NCI-H526 treated with DMSO at 0.1 percent for 48 hours (cell line): ENCODE results near the gene NCAPG2.

ENCODE experiments used
- DNase-seq: peaks from one replicate; lab custom pipeline; 2025; lab: John Stamatoyannopoulos, UW

NCAPG2 gene

DNA sequence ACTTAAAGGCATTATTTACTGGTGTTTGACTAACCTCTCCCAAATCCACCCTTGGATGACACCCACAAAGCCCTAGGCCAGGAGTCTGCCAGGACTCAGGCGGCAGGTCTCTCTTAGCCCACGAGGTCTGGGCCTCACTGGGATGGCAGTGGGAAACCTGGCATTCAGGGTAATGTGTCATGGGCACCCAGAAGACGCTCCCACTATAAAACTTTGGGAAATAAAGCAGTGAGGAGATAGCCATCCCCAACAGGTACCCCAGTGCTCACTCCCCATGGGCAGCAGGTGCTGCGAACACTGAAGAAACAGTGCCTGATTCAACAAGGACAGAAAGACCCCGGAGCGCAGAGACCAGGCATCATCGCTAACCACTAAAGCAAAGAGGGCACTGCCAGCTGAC lies 102.6 kb downstream of the NCAPG2 start:
- DNase-seq: no peak

DNA sequence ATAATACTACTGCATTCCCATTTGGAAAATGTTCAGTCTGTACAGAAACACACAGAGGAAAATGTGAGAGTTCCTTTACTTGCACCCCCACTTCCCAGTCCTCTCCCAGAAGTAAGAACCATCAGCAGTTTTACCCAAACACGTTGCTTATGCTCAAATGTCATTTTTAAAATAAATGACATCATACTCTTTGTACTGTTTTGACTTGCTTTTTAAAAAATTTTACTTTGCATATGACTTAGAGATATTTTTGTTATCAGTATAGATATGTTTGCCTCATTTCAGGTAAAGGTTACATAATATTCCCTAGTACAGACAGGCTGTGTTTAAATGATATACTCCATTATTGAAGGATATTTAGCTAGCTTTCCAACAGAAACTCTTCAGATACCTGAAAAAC lies 103.5 kb downstream of the NCAPG2 start:
- no peak for DNase-seq

DNA sequence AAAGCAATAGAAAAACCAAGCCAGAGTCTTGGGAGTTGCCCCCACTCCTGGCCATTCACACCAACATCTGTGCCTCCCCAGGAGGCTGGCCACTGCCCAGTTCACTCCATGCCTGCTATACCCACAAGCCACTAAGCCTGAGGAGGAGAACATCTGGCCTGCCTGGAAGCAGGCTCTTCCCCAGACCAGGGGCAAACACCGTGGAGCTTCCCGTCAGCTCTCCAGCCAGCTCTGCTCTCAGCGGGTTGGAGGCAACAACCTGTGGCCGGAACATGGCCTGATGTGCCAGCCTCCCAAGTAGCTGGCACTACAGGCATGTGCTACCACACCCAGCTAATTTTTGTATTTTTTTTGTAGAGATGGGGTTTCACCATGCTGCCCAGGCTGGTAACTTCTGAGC lies 107.9 kb downstream of the NCAPG2 start:
- no peak for DNase-seq

DNA sequence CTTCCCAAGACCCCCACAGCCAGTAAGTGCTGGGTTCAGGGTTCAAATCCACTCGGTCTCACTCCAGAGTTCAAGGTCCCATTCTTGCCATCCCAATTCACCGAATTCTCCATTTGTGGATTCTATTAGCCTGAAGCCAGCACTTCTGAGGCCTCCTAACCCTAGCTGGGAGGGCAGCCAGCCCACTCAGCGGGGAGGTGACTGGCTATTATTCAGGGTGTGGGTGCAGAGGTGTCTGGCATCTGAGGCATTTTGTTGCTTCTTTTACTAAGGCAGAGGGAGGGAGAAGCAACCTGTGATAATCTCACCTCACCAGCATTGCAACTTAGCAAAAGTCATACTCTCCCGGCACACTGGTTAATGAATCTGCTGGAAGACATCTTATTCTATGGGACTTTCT lies 108.3 kb downstream of the NCAPG2 start:
- DNase-seq: no peak

DNA sequence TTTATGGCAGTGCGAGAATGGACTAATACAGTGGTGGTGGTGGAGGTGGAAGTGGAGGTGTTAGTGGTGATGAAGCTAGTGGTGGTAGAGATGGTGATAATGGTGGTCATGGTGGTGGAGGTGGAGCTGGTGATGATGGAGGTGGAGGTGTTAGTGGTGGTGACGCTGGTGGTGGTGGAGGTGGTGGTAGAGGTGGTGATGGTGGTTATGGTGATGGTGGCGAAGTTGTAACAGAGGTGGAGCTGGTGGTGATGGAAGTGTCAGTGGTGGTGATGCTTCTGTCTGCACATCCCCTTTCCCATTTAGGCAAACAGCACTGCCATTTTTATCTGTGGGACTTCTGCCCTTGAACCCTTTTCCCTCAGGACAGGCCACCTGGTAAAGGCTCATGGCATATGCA lies 109.5 kb downstream of the NCAPG2 start:
- no peak for DNase-seq

DNA sequence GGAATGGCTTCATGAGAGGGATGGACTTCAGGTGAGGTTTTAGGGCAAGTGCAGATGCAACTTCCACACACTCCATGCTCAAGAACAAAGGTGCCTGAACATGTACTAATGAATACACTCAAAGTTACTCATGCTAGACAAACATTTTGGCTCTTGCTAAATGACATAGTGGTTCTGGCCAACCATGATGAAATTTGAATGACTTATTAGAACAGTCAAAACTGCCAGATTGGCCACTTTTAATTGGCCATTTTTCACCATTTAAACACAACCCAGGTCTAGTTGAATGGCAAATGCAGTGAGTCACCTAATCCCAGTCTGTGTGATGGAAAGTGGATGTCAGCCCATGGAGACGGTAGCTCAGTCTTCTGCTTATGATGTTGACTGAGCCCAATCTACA lies 112.1 kb downstream of the NCAPG2 start:
- DNase-seq: no peak

DNA sequence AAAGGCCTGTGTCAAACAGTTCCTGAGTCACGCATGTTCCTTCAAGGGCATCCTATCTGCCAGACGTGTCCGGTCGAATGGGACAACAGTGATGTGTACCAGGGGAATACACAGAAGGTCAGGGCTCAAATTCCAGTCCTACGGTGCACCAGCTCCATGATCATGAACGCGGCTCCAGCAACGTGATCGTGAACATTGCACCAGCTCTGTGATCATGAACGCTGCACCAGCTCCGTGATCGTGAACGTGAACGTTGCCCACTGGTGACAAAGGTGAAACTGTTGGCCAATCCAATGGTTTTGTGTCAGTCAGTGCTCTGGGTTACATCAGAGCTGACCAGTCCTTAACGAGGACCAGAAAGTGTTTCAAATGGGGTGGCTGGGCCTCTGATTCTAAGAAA lies 112.7 kb downstream of the NCAPG2 start:
- DNase-seq: no peak

DNA sequence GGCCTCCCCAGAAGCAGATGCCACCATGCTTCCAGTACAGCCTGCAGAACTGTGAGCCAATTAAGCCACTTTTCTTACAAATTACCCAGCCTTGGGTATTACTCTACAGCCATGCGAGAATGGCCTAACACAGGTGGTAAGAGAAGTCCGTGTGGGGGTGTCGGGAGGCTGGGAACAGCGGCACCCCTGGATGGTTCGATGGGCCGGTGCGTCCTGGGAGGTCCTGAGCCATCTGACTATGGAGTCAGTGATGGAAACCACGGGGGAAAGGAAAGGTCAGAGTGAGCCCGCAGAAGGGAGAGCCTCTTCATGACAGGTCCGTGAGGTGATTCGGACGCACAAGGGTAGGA lies 114.4 kb downstream of the NCAPG2 start:
- no peak for DNase-seq

DNA sequence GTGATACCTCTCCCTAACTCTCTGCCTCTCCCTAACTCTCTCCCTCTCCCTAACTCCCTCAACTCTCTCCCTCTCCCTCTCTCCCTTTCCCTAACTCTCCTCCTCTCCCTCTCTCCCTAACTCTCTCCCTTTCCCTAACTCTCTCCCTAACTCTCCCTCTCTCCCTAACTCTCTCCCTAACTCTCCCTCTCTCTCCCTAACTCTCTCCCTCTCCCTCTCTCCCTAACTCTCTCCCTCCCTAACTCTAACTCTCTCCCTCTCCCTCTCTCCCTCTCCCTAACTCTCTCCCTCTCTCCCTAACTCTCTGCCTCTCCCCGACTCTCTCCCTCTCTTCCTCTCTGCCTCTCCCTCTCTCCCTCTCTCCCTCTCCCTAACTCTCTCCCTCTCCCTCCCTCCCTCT lies 115.0 kb downstream of the NCAPG2 start:
- no peak for DNase-seq

DNA sequence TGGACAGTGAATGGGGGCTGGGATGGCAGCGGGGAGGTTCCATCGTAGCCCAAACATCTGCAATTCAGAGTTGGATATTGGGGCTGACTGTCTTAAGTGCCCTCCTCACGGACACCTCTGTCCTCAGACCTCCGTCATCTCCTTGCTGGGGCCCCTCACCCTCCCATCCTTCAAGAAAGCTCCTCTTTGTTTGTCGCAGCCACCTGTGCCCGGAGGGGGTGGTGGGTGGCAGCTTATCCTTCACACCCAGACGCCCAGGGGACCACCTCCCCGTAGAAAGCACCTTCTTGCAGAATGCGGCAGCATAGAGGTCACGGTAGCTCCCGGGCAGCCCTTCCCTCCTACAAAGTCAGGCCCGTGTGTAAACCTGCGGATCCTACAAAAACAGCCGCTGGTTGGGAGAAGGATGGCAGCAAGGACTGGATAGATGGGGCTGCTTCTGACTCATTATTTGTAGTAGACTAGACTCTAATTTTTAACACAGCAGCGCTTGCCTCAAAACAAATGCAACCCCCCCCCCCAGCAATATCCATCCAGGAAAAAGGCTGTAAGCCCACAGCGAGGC lies 115.6 kb downstream of the NCAPG2 start:
- no peak for DNase-seq

DNA sequence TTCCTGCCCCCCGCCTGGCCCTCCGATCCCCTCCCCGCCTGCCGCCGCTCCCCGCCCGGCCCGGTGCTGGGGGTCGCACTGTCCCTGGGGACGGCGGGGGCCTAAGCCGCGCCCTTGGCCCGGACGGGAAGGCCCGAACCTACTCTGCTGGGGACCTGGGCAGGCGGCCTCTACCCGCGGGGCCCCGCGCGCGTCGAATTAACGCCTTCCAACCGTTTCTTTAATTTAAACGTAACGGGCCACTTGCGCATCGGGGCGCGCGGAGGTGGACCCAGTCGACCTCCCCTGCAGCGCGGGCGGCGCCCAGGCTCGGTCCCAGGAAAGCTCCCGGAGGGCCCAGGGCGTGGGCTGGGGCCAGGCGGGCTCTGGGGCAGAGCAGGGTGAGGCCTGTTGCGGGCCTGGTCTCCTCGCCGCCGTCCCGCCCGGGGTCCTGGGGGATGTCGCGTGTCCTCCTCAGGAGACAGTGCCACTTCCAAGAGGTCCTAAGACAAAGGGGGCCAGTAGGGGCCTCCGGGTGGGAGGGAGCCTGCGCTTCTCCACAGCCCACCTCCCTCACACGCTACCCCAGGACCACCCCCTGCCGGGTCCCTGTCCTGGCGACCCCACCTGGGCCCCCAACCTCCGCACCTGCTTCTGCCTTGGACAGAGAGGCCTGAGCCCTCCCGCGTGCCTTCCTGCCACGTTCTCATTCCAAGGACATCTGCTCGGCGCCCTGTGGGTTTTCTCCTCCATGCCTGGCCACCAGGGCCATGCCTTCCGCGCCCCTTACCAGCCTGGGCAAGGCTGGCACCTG lies 116.3 kb downstream of the NCAPG2 start:
- no peak for DNase-seq

DNA sequence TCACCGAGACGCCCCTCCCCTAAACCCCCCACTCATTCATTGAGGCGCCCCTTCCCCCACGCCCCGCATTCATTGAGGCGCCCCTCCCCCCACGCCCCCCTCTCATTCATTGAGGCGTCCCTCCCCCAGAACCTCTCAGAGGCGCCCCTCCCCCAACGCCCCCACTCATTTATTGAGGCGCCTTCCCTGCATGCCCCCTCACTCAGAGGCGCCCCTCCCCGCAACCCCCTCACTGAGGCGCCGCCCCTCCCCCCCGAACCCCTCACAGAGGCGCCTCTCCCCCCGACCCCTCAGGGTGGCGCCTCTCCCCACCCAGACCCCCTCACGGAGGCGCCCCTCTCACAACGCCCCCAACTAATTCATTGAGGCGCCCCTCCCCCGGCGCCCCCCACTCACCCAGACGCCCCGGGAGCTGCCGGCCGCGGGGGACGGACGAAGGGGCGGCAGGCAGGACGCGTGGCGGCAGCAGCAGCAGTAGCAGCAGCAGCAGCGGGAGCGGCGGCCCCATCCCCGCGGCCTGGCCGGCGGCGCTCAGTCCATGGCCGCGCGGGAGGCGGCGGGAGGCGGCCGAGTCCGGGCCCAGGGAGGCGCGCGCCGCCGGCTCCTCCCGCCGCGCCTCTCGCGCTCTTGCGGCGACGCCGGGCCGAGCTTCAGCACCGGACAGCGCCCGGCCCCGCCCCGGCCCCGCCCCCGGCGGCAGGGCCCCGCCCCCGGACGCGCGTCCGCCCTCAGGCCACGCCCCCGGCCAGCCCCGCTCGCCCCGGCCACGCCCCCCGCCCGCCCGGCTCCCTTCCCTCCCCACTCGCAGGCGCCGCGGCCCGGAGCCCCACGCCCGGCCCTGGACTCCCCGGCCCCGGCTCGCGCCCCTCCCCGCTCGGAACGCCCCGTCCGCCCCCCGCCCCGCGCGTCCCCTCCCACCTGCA lies 117.2 kb downstream of the NCAPG2 start, which contains the start of gene PTPRN2:
TSS of gene PTPRN2 (minus strand) at position 662 of the 923 bp plus-strand sequence.
- DNase-seq: peak; percentile 43

DNA sequence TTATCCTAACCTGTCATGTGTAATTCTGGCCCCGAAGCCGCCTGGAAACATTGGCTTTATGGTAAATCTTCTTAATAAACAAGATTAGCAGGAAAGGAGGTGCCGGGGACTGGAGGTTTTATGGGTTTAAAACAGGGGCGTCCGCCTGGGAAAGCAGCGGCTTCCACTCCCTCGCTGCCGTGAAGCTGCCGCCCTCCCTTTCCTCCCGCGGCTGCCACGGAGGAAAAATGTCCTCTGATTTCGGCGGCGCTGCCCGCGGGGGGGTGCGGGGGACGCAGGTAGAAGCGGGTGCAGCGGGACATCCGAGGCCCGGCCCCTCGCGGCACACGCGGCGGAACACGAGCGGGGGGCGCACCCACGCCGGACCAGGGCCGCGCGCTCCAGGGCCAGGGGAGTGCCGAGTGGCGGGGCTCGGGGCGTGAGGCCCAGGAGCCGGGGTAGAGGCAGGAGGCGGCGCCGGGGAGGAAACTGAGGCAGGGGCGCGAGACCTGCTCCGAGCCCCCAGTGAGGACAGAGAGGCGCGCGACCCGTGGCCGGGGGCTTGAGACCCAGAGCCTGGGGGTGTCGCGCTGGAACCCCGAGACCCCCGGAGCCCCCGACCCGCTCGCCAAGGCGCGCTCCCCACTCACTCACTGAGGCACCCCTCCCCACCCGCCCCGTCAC lies 118.0 kb downstream of the NCAPG2 start:
- DNase-seq: no peak

DNA sequence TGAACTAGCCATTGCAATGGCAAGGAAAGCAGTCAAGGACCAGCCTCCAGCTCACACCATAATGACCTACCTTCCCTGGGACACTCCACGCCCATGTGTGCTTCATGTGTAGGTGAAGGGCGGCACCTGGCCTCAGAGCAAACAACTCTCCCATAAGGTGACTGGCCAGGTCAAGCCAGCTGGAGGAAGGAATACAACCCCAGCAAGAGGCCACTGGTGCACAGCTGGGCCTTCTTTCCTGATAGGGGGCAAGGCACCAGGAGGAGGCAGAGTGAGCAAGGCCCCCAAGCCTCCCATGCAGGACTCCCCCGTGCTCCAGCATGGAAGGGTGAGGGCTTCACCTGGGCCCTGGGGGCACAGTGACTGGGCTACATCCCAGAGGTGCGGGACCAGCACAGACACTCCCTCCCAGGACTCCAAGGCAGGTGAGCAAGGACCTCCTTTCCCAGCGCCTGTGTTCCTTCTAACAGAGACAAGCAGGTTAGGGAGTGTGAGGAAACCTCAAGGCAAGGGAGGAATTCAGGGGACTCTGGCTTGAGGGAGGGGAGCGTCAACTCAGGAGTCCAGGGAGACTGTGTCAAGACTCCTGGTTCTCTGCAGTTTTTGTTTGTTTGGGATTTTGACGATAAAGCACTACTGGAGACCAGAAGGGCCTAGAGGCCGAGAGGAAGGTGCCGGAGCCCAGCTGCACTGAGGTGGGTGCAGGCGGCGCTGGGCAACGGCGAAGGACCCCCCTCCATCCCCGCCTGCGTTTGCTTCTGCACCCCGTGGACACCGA lies 118.7 kb downstream of the NCAPG2 start:
- no peak for DNase-seq

DNA sequence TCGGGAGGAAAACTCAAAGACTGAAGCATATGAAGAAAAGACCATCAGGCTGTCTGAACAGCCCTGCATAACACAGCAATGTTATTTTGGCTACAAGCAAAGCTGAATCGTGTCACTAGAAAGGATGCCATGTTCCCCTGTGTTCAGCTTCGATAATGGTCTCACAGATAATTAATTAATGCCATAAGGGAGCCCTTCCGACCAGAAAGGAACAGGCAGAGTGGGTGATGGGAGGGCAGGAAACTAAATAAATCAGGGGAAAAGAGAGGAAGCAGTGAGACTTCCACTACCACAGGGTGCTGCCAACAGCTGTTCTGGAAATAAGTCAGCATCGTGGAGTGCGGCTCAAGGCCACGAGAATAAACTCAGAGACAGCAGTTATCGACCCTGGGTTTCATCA lies 120.2 kb downstream of the NCAPG2 start:
- DNase-seq: no peak

DNA sequence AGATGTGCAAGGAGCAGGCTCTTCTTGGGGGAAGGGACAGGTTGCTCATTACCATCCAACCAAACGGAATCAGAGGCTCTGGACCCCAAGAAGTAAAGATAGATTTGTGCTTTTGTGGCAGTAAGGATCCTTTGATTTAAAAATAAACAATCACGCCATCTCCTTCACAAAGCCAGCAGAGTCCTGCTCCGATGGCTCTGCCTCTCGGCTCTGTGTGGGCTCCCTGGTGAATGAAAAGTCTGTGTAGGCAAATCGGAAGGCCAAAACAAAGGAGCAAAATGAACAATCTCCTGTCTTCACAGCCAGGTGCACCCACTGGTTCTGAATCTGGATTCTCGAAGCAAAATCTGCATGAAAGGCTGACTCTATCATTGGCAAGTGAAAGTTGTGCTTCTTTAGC lies 120.8 kb downstream of the NCAPG2 start:
- no peak for DNase-seq

DNA sequence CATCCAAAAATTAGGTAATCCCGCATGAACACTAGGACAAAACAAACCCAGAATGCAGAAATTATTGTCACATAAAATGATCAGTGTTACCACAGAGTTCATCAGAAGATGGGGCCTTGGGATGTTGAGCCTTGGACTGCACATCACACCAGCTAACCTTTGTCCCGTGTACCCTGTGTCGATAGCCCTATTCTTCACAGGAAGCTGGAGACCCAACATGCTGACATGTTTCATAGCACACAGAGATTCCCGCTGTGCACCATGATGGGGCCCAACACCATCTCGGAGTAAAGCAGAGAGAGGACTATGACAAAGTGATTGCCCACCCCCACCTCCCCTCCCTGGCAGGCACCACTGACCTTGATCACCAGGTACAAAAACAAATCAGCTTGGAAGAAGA lies 121.5 kb downstream of the NCAPG2 start:
- no peak for DNase-seq

DNA sequence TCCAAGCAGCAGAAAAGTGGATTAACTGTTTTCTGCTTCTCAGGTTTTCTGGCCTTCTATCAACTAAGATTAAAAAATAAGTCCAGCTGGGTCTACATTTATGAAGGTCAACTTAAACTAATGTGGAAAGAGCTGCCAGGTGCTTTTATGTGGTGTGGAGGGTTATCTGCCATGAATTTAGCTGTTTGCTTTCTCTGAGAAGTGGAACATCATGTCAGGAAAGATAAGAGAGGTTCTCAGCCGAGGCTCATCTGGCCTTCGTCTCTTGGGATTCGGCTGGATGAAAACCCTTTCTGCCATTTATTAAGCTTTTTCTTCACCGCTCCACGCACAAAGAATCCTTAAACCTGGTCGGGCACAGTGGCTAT lies 122.5 kb downstream of the NCAPG2 start:
- no peak for DNase-seq

DNA sequence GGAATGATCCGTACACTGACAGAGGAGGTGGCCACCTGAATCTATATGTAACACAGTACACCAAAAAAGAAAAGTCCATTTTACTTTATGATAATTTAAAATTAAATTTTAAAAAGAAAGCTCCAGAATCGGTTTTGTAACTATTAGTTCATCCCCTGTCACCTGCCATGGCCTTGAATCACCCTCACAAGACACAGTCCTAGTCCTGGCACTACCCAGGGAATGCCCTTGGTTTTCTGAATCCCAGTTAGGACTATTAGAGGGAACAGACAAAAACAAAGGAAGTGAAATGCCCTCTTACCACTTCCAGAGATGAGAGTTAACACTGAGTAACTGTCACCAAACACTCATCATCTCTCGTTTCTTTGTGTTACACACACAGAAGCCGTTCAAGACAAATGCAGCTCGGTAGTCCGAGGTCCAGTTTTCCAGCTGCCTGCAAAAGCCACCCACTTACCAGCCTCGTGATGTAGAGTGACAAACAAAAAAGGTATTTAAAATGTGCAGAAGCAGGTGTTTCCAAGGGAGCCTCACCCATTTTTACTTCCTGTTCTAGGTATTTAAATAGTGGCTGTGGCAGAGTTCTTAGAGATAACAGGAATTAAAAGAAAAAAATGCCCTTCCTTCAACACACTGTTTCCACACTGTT lies 123.0 kb downstream of the NCAPG2 start:
- peak; percentile 54 for DNase-seq
